Kidney (tissue), 14 donors: ENCODE measurements around the gene KLHDC7B. TPM values are rescaled to one million over a fixed set of nuclear protein-coding genes. Genes with fewer than 3 reads are reported as not detected.

Source experiments
- DNase-seq, 5 donors: peaks; one replicate each; pipeline ENCODE4 v3.0.0-alpha.2; 2013 to 2020
- FAIRE-seq: peaks from 2 replicates; lab custom pipeline; 2012; peaks lifted over from hg19 to GRCh38; lab: Jason Lieb, UNC
- H3K27ac ChIP-seq, 2 donors: one replicate each; pipeline ENCODE4 v1.7.0; 2013; ENCODE audit warnings: low read depth in 2 of 2, low read length in 2 of 2, inconsistent platforms in 1 of 2
- H3K27me3 ChIP-seq: one replicate; pipeline ENCODE4 v1.7.1; 2013; ENCODE audit warnings: low read length, inconsistent platforms; ENCODE audit not compliant: control insufficient read depth, insufficient read depth
- H3K36me3 ChIP-seq, 3 donors: one replicate each; pipeline versions ENCODE4 v1.7.0 to v1.7.1; 2013; ENCODE audit warnings: low read length in 3 of 3, control low read depth in 1 of 3, inconsistent platforms in 1 of 3; ENCODE audit not compliant: insufficient read depth in 3 of 3, control insufficient read depth in 2 of 3
- H3K4me1 ChIP-seq, 3 donors: one replicate each; pipeline versions ENCODE4 v1.7.0 to v1.7.1; 2013; ENCODE audit warnings: low read length in 3 of 3, inconsistent platforms in 1 of 3, low read depth in 1 of 3; ENCODE audit not compliant: control insufficient read depth in 2 of 3, insufficient read depth in 2 of 3
- H3K4me3 ChIP-seq, 3 donors: one replicate each; pipeline versions ENCODE4 v1.7.0 to v1.8.1; 2013; ENCODE audit warnings: low read length in 3 of 3, control low read depth in 1 of 3, inconsistent platforms in 1 of 3
- H3K9ac ChIP-seq, 3 donors: one replicate each; pipeline versions ENCODE4 v1.7.0 to v1.7.1; 2013; ENCODE audit warnings: low read length in 3 of 3, control low read depth in 1 of 3, inconsistent platforms in 1 of 3
- H3K9me3 ChIP-seq, 3 donors: one replicate each; pipeline versions ENCODE4 v1.7.0 to v1.7.1; 2013; ENCODE audit warnings: low read length in 3 of 3, control low read depth in 1 of 3, inconsistent platforms in 1 of 3; ENCODE audit not compliant: control insufficient read depth in 2 of 3, insufficient read depth in 1 of 3
- CTCF ChIP-seq: IDR thresholded peaks from 3 replicates; pipeline ENCODE4 v1.5.1; 2012; ENCODE audit warnings: mild to moderate bottlenecking, moderate library complexity, borderline replicate concordance; ENCODE audit not compliant: insufficient read depth; ENCODE audit errors: extremely low read depth
- intact Hi-C: fragments of 100-400 bp; cut with DNase I; formaldehyde crosslinking; loops from one replicate; pipeline ENCODE4 v1.11.1; 2022
- polyA plus RNA-seq: library from polyadenylated mRNA; stranded (reverse); fragments of 350-450 nt; fragmentation: Illumina TruSeq; extraction: RNeasy Lipid Tissue Mini Kit (QIAGEN cat#74804); gene quantifications from one replicate; pipeline ENCODE4 v1.2.3, GENCODE V29; 2014; ENCODE audit warnings: low read depth, low replicate concordance; ENCODE audit not compliant: insufficient read depth
- total RNA-seq: library from RNA; stranded (reverse); fragmentation: NEBNext Ultra II Directional; extraction: Animal tissue kit (Norgen Biotek cat#: 25700); gene quantifications from one replicate; pipeline ENCODE4 v1.2.1, GENCODE V29; 2021
- donor health status: control.
- donor health status: control.
- donor health status: control.
- donor health status: control.
- donor health status: control.
- donor health status: DM: yes; HTN: yes; CAD: no.
- donor health status: Normal renal cell carcinoma (clear cell type).

Gene KLHDC7B
- total and polyA plus RNA-seq, 2 donors from 2014 or later, result 1.4 to 16.1 TPM

DNA sequence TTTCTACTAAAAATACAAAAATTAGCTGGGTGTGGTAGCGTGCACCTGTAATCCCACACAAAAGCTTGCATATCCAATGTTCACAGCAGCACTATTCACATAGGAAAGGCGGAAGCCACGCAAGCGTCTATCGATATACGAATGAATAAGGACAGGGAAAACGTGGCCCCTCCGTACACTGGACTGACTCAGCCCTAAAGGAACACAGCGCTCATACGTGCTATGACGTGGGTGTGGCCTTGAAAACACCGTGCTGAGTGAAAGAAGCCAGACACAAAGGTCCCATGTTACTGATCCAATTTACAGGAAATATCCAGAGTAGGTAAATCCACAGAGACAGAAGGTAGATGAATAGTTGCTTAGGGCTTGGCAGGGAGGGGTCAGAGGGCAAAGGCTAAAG, 45.2 kb upstream of the KLHDC7B start:
- no peak overlapping the region for H3K27ac ChIP-seq
- no peaks in the 10 kb centered on the region for H3K9me3 ChIP-seq
- TF ChIP-seq CTCF, result no peak
- DNase-seq (no peak), FAIRE-seq (no peak)
- H3K9ac ChIP-seq, result no peak overlapping the region
- no peaks in the 10 kb centered on the region for H3K4me1 ChIP-seq
- H3K36me3 ChIP-seq, result peaks cover 0 to 3% (median 0%) of the 10 kb centered on the region in 3 donors
- H3K4me3 ChIP-seq, result no peak overlapping the region
- intact Hi-C loops, result no loop called here
- no peaks in the 10 kb centered on the region for H3K27me3 ChIP-seq

DNA sequence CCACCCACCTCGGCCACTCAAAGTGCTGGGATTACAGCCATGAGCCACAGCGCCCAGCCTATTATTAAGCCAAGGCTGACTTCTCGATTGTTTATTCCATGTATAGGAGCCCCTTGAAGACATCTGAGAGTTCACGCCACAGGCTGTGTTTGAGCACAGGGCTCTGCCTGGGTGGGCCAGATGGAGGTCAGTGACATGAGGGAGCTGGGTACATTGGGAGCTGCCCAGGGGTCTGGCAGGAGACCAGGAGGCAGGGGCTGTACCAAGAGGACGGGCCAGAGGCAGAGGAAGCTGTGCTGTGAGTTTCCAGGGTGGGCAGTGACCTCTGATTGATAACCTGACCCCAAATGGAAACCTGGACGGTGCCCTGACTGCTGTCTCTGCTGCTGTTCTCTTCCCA, 43.6 kb upstream of the KLHDC7B start:
- H3K27ac ChIP-seq, result no peak overlapping the region
- no peak overlapping the region for H3K9ac ChIP-seq
- intact Hi-C loops, result no loop called here
- H3K27me3 ChIP-seq, result no peaks in the 10 kb centered on the region
- FAIRE-seq, result no peak
- no peak for TF ChIP-seq CTCF
- no peaks in the 10 kb centered on the region for H3K9me3 ChIP-seq
- H3K4me3 ChIP-seq, result no peak overlapping the region
- peaks cover 0 to 6% (median 0%) of the 10 kb centered on the region in 3 donors for H3K36me3 ChIP-seq
- peaks cover 0 to 6% (median 5%) of the 10 kb centered on the region in 3 donors for H3K4me1 ChIP-seq
- DNase-seq, result no peak

GRCh38 chr22:50502628-50503474, 42.8 kb upstream of the KLHDC7B start:
- no peak for TF ChIP-seq CTCF
- Histone ChIP-seq H3K4me3 (no peak overlapping the region), H3K27me3 (no peaks in the 10 kb centered on the region), H3K4me1 (peaks cover 0 to 6% (median 5%) of the 10 kb centered on the region in 3 donors), H3K9me3 (no peaks in the 10 kb centered on the region), H3K27ac (no peak overlapping the region), H3K36me3 (peaks cover 0 to 6% (median 0%) of the 10 kb centered on the region in 3 donors), H3K9ac (no peak overlapping the region)
- FAIRE-seq (no peak), DNase-seq (peak in 1 of 5 donors; percentile 73)
- intact Hi-C loops, result no loop called here
